ENCODE data around the gene FDX1.

The FDX1 gene

GRCh38 chr11:110513259-110513801 is 83.6 kb downstream of the FDX1 start:
- no peak for DNase-seq

- no peak for DNase-seq
Measured at GRCh38 chr11:110513846-110514437, 84.2 kb downstream of the FDX1 start.
